Ishikawa (cell line): ENCODE measurements around the gene ALDH18A1.
A peak's percentile ranks its signal among the peaks of the same experiment; 100 is the strongest.

Experiments used
- CEBPB ChIP-seq: IDR thresholded peaks from 2 replicates; pipeline ENCODE4 v1.6.1; 2012
- CREB1 ChIP-seq: IDR thresholded peaks from 2 replicates; pipeline ENCODE4 v1.6.1; 2012; ENCODE audit warnings: low read depth
- EGR1 ChIP-seq: IDR thresholded peaks from 2 replicates; pipeline ENCODE4 v1.6.1; 2012
- EP300 ChIP-seq: IDR thresholded peaks from 2 replicates; pipeline ENCODE4 v1.6.1; 2012; ENCODE audit warnings: borderline replicate concordance
- FOXM1 ChIP-seq: IDR thresholded peaks from 2 replicates; pipeline ENCODE4 v1.6.1; 2012; ENCODE audit warnings: low read depth, borderline replicate concordance
- NFIC ChIP-seq: IDR thresholded peaks from 2 replicates; pipeline ENCODE4 v1.6.1; 2012
- RAD21 ChIP-seq: IDR thresholded peaks from 2 replicates; pipeline ENCODE4 v1.6.1; 2012; ENCODE audit warnings: low read depth
- TAF1 ChIP-seq: IDR thresholded peaks from 2 replicates; pipeline ENCODE4 v1.6.1; 2012; ENCODE audit warnings: low read depth, mild to moderate bottlenecking
- TCF12 ChIP-seq: IDR thresholded peaks from 2 replicates; pipeline ENCODE4 v1.6.1; 2012; ENCODE audit warnings: low read depth
- TEAD4 ChIP-seq: IDR thresholded peaks from 2 replicates; pipeline ENCODE4 v1.6.1; 2012
- YY1 ChIP-seq: IDR thresholded peaks from 2 replicates; pipeline ENCODE4 v1.6.1; 2012; ENCODE audit warnings: low read depth
- ZBTB7A ChIP-seq: IDR thresholded peaks from 2 replicates; pipeline ENCODE4 v1.6.1; 2012; ENCODE audit warnings: low read depth
- TF ChIP-seq, protein P1 (sequence below): IDR thresholded peaks from 2 replicates; pipeline ENCODE4 v1.6.1; 2012
- TF ChIP-seq, protein P2 (sequence below): IDR thresholded peaks from 2 replicates; pipeline ENCODE4 v1.6.1; 2012; ENCODE audit warnings: low read depth, mild to moderate bottlenecking
- TF ChIP-seq, protein P3 (sequence below): IDR thresholded peaks from 2 replicates; pipeline ENCODE4 v1.6.1; 2012

ALDH18A1 gene

DNA sequence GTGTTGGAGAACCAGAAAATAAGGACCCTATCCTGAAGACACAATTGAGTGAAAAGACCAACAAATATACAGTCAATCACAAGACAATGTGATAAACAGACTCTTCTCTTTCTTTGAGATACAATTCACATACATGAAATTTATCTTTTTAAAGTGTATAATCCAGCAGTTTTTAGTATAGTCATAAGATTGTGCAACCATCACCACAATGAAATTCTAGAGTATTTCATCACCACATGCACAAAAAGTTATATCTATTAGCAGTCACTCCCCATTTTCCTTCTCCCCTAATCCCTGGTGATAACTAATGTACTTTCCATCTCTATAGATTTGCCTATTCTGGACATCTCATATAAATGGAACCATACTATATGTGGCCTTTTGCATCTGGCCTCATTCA, 87.1 kb downstream of the ALDH18A1 start:
- TF ChIP-seq TCF12, result no peak
- TF ChIP-seq, protein P1, sequence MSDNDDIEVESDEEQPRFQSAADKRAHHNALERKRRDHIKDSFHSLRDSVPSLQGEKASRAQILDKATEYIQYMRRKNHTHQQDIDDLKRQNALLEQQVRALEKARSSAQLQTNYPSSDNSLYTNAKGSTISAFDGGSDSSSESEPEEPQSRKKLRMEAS, result no peak
- no peak for TF ChIP-seq FOXM1
- TF ChIP-seq, protein P2, sequence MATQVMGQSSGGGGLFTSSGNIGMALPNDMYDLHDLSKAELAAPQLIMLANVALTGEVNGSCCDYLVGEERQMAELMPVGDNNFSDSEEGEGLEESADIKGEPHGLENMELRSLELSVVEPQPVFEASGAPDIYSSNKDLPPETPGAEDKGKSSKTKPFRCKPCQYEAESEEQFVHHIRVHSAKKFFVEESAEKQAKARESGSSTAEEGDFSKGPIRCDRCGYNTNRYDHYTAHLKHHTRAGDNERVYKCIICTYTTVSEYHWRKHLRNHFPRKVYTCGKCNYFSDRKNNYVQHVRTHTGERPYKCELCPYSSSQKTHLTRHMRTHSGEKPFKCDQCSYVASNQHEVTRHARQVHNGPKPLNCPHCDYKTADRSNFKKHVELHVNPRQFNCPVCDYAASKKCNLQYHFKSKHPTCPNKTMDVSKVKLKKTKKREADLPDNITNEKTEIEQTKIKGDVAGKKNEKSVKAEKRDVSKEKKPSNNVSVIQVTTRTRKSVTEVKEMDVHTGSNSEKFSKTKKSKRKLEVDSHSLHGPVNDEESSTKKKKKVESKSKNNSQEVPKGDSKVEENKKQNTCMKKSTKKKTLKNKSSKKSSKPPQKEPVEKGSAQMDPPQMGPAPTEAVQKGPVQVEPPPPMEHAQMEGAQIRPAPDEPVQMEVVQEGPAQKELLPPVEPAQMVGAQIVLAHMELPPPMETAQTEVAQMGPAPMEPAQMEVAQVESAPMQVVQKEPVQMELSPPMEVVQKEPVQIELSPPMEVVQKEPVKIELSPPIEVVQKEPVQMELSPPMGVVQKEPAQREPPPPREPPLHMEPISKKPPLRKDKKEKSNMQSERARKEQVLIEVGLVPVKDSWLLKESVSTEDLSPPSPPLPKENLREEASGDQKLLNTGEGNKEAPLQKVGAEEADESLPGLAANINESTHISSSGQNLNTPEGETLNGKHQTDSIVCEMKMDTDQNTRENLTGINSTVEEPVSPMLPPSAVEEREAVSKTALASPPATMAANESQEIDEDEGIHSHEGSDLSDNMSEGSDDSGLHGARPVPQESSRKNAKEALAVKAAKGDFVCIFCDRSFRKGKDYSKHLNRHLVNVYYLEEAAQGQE, result no peak
- TF ChIP-seq ZBTB7A, result no peak
- TF ChIP-seq YY1, result no peak
- no peak for TF ChIP-seq CREB1
- no peak for TF ChIP-seq RAD21
- TF ChIP-seq EP300, result no peak
- TF ChIP-seq TEAD4, result no peak
- TF ChIP-seq, protein P3, sequence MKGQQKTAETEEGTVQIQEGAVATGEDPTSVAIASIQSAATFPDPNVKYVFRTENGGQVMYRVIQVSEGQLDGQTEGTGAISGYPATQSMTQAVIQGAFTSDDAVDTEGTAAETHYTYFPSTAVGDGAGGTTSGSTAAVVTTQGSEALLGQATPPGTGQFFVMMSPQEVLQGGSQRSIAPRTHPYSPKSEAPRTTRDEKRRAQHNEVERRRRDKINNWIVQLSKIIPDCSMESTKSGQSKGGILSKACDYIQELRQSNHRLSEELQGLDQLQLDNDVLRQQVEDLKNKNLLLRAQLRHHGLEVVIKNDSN, result no peak
- no peak for TF ChIP-seq EGR1

DNA sequence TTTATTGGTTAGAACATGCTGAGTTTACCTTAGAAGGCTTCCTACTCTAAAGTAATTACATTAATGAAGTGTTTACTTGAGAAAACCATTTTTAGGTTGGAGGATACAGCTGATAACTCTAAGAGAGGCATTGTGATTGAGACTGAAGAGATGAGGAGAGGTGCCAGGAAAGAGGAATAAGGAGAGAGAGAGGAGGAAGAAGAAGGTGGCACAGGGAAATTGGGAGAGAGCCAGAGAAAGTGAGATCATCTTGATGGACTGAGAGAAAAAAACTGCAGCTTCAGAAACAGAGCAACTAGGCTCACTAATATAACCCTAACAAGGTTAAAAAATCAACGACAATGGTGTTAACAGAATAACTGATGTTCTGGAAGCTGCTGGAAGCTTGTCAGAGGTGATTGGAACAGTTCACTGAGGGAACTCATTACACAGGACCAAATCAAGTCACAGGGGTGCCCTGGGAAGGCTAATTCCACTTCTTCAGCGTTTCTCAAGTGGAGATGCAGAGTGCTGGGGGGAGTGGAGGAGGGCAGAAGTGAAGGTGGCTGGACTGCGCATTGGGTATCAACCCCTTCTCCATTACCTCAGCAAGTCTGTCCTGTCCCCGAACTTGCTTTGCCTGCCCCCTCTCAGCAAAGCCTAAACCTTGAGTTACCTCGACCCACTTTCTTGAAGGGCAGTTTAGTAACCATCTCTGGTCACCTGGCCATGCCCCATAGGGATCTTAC, 88.4 kb downstream of the ALDH18A1 start:
- TF ChIP-seq TEAD4, result no peak
- TF ChIP-seq, protein P3, result no peak
- peak; percentile 59; the same call in 1 of the 2 replicates for TF ChIP-seq NFIC
- TF ChIP-seq, protein P2, result no peak
- TF ChIP-seq YY1, result no peak

DNA sequence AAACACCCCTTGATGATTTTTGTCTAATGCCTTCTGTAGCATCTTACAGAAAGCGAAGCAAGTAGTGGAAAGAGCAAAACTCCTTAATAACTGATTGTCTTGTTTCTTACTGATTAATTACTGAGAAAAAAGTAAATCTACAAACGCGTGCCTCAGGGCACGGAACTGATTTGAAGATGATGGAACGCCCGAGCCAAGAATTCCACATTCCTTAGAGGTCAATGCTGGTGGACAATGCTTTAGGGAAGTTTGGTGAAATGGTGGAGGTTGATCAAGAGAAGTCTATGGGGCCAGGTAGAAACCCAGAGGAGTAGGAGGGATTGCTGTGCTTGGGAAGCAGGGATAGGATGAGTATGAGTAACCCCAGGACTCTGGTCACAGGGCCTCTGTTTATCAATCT, 90.4 kb downstream of the ALDH18A1 start:
- TF ChIP-seq, protein P1, result no peak
- no peak for TF ChIP-seq TCF12
- no peak for TF ChIP-seq TAF1
- TF ChIP-seq YY1, result no peak
- TF ChIP-seq NFIC, result no peak
- no peak for TF ChIP-seq FOXM1
- no peak for TF ChIP-seq RAD21
- no peak for TF ChIP-seq EP300
- TF ChIP-seq TEAD4, result no peak
- TF ChIP-seq, protein P3, result no peak
- no peak for TF ChIP-seq ZBTB7A
- TF ChIP-seq CREB1, result no peak
- no peak for TF ChIP-seq CEBPB
- no peak for TF ChIP-seq EGR1

DNA sequence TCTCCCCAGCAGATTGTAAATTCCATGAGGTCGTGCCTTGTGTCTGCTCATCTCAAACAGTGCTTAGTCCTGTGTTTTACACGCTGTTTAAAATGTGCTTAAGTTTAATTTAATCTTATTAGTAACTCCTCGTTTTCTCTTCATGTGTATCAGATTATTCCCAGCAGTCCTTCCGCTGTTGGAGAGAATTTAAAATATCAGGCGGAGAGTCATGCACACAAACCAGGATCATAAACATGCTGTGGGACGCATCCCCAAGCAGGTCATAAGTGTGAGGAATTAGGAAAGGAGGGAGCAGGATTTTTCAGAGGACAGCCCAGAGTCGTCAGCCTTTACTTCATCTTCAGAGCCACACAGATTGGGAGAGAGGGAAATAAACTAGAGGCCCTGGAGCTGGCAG, 91.2 kb downstream of the ALDH18A1 start:
- TF ChIP-seq, protein P1, result no peak
- TF ChIP-seq EP300, result no peak
- TF ChIP-seq EGR1, result no peak
- TF ChIP-seq YY1, result no peak
- no peak for TF ChIP-seq TEAD4

DNA sequence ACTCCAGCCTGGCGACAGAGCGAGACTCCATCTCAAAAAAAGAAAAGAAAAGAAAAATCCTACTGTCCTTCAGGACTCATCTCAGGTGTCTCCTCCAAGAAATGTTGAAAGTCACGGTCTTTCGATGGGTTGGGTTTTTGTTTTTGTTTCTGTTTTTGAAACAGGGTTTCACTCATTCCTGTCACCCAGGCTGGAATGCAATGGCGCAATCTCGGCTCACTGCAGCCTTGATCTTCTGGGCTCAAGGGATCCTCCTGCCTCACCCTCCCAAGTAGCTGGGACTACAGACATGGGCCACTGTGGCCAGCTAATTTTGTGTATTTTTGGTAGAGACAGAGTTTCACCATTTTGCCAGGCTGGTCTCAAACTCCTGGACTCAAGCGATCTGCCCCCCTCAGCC, 92.2 kb downstream of the ALDH18A1 start:
- TF ChIP-seq CEBPB (0 out of 2 replicates have a peak, but pooled peaks have one; percentile 7), NFIC (no peak)
